Measurements from ENCODE around the gene SPTBN2.

Gene SPTBN2

GRCh38 chr11:66701432-66702240 is 27.4 kb downstream of the SPTBN2 start:
- DNase-seq: no peak

GRCh38 chr11:66700742-66701141 is 28.3 kb downstream of the SPTBN2 start:
- no peak for DNase-seq

GRCh38 chr11:66700337-66700736 is 28.7 kb downstream of the SPTBN2 start:
- DNase-seq: no peak

GRCh38 chr11:66698491-66698890 is 30.5 kb downstream of the SPTBN2 start:
- no peak for DNase-seq

GRCh38 chr11:66697988-66698387 is 31.0 kb downstream of the SPTBN2 start:
- no peak for DNase-seq

GRCh38 chr11:66696146-66696545 is 32.9 kb downstream of the SPTBN2 start:
- no peak for DNase-seq

GRCh38 chr11:66694732-66695207 is 34.2 kb downstream of the SPTBN2 start:
- peak; percentile 73 for DNase-seq

GRCh38 chr11:66694056-66694410 is 35.0 kb downstream of the SPTBN2 start:
- DNase-seq: no peak

- no peak for DNase-seq
Measured at GRCh38 chr11:66693356-66694055, 35.5 kb downstream of the SPTBN2 start.

- no peak for DNase-seq
Measured at GRCh38 chr11:66692871-66693331, 36.1 kb downstream of the SPTBN2 start.

GRCh38 chr11:66692446-66692845 is 36.6 kb downstream of the SPTBN2 start:
- no peak for DNase-seq

GRCh38 chr11:66691311-66691980 is 37.6 kb downstream of the SPTBN2 start:
- DNase-seq: no peak

- no peak for DNase-seq
Measured at GRCh38 chr11:66689661-66690590, 39.1 kb downstream of the SPTBN2 start.

GRCh38 chr11:66688561-66689534 is 40.2 kb downstream of the SPTBN2 start:
- no peak for DNase-seq

- DNase-seq: no peak
Measured at GRCh38 chr11:66687831-66688281, 41.2 kb downstream of the SPTBN2 start.

- DNase-seq: no peak
Measured at GRCh38 chr11:66686801-66687750, 41.9 kb downstream of the SPTBN2 start.

- no peak for DNase-seq
Measured at GRCh38 chr11:66686100-66686785, 42.8 kb downstream of the SPTBN2 start.

- DNase-seq: no peak
Measured at GRCh38 chr11:66685276-66686099, 43.5 kb downstream of the SPTBN2 start.

Measured in central memory CD4-positive, alpha-beta T cell (primary cell).